ENCODE results near the gene USP17L18.
"Not testable (repeated sequence)": the region's sequence is repeated elsewhere in the genome, so short reads cannot be mapped to it uniquely, and the experiment has no call there.

DNA sequence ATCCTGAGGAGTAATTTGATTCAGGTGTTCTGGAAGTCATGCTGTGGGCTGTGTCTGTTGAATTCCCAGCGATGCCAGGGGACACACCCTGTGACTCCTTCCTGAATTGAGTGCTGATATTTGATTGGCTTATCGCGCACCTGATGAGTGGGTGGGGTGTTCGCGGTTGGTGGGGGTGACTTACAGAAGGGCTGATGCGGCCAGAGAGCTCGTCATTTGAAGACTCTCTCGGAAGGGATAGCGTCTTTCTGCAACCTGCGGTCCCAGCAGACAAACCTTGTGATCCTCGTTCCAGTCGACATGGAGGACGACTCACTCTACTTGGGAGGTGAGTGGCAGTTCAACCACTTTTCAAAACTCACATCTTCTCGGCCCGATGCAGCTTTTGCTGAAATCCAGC, 14.3 kb upstream of the USP17L18 start, which contains the start of gene USP17L15:
- not testable (repeated sequence) for TF ChIP-seq EZH2 (IDR thresholded peaks at IDR 0.05; ENCODE audit: borderline replicate concordance, insufficient read depth, low read depth, low read length, poor library complexity, severe bottlenecking)
- TF ChIP-seq, protein P1, sequence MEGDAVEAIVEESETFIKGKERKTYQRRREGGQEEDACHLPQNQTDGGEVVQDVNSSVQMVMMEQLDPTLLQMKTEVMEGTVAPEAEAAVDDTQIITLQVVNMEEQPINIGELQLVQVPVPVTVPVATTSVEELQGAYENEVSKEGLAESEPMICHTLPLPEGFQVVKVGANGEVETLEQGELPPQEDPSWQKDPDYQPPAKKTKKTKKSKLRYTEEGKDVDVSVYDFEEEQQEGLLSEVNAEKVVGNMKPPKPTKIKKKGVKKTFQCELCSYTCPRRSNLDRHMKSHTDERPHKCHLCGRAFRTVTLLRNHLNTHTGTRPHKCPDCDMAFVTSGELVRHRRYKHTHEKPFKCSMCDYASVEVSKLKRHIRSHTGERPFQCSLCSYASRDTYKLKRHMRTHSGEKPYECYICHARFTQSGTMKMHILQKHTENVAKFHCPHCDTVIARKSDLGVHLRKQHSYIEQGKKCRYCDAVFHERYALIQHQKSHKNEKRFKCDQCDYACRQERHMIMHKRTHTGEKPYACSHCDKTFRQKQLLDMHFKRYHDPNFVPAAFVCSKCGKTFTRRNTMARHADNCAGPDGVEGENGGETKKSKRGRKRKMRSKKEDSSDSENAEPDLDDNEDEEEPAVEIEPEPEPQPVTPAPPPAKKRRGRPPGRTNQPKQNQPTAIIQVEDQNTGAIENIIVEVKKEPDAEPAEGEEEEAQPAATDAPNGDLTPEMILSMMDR (IDR thresholded peaks at IDR 0.05): not testable (repeated sequence)

Measured in B cell (primary cell).